Suprapubic skin (tissue), 4 donors: Measurements from ENCODE around the gene LRP11. TPM values are rescaled to one million over a fixed set of nuclear protein-coding genes. Genes with fewer than 3 reads are reported as not detected.
"Not testable (repeated sequence)": the region's sequence is repeated elsewhere in the genome, so short reads cannot be mapped to it uniquely, and the experiment has no call there.

Experiments
- DNase-seq, 2 donors: peaks; one replicate each; pipeline ENCODE4 v3.0.0-alpha.2; 2019; ENCODE audit warnings: low spot score in 2 of 2
- H3K27ac ChIP-seq: fragments of 200-600 bp; sonication (generic); one replicate; pipeline ENCODE4 v1.5.1; 2019
- H3K27me3 ChIP-seq: fragments of 200-600 bp; sonication (generic); one replicate; pipeline ENCODE4 v1.5.1; 2019
- H3K36me3 ChIP-seq: fragments of 200-600 bp; sonication (generic); one replicate; pipeline ENCODE4 v1.5.1; 2019
- H3K4me1 ChIP-seq: fragments of 200-600 bp; sonication (generic); one replicate; pipeline ENCODE4 v1.5.1; 2019
- H3K4me3 ChIP-seq: fragments of 200-600 bp; sonication (generic); one replicate; pipeline ENCODE4 v1.5.1; 2019; ENCODE audit warnings: mild to moderate bottlenecking
- H3K9me3 ChIP-seq: fragments of 200-600 bp; sonication (generic); one replicate; pipeline ENCODE4 v1.5.1; 2019
- CTCF ChIP-seq, 2 donors: fragments of 200-600 bp in 1 of 2; fragments of 450-650 bp in 1 of 2; sonication (generic) in 1 of 2; IDR thresholded peaks; one replicate each; pipeline ENCODE4 v1.5.1; 2016 to 2019; ENCODE audit warnings: antibody characterized with exemption in 2 of 2, mild to moderate bottlenecking in 1 of 2, moderate library complexity in 1 of 2
- EP300 ChIP-seq: sonication (generic); formaldehyde crosslinking; IDR thresholded peaks from one replicate; pipeline ENCODE4 v1.6.1; 2017; ENCODE audit warnings: antibody characterized with exemption
- POLR2A ChIP-seq, 2 donors: fragments of 450-650 bp; IDR thresholded peaks; one replicate each; pipeline ENCODE4 v1.6.1; 2017; ENCODE audit warnings: antibody characterized with exemption in 2 of 2, mild to moderate bottlenecking in 2 of 2, moderate library complexity in 2 of 2
- POLR2AphosphoS5 ChIP-seq, 3 donors: sonication (generic); formaldehyde crosslinking; IDR thresholded peaks; one replicate each; pipeline ENCODE4 v1.6.1; 2017; ENCODE audit warnings: antibody characterized with exemption in 3 of 3
- WGBS: methylation state at CpG from one replicate; pipeline ENCODE4 v1.1.5; 2018; 5-methylcytosine and 5-hydroxymethylcytosine counted together
- total RNA-seq, 4 donors: library from RNA; depleted of rRNA; stranded (reverse); fragments of >200 nt; gene quantifications; one replicate each; pipeline ENCODE4 v1.1.0, GENCODE V29; 2016

Gene LRP11
- total RNA-seq, 4 donors from 2014 or later: 43.6 to 77.2 (median 68.4) TPM

- DNase-seq: no peak
- no peaks in the 10 kb centered on the region for H3K9me3 ChIP-seq
- TF ChIP-seq POLR2AphosphoS5 (IDR thresholded peaks at IDR 0.05) (no peak), CTCF (IDR thresholded peaks at IDR 0.05) (no peak), EP300 (no peak), POLR2A (IDR thresholded peaks at IDR 0.05) (no peak)
- WGBS: 93% methylated on average over 2 of the region's 2 CpGs
- H3K27me3 ChIP-seq: no peaks in the 10 kb centered on the region
- H3K4me1 ChIP-seq: peaks cover 42% of the 10 kb centered on the region
- peaks cover 9% of the 10 kb centered on the region for H3K36me3 ChIP-seq
- H3K4me3 ChIP-seq: no peak overlapping the region
- no peak overlapping the region for H3K27ac ChIP-seq
Observed at GRCh38 chr6:149844480-149844879, 19.7 kb downstream of the LRP11 start.

DNA sequence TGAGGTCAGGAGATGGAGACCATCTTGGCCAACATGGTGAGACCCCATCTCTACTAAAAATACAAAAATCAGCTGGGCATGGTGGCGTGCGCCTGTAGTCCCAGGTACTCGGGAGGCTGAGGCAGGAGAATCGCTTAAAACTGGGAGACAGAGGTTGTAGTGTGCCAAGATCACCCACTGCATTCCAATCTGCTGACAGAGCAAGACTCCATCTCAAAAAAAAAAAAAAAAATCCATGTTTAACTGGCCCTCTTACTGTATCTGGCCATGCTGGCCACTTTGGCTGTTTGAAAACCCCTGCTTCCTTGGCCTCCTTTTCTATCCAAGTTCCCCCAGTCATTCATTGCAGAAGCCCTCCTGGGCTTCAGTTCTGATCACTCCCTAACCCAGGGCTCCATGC lies 20.1 kb downstream of the LRP11 start:
- H3K36me3 ChIP-seq, H3K9me3 ChIP-seq, H3K27ac ChIP-seq, H3K27me3 ChIP-seq, DNase-seq, H3K4me3 ChIP-seq: not testable (repeated sequence)
- peaks cover 42% of the 10 kb centered on the region for H3K4me1 ChIP-seq
- WGBS: 81% methylated on average over 4 of the region's 4 CpGs

- H3K9me3 ChIP-seq: no peaks in the 10 kb centered on the region
- no peaks in the 10 kb centered on the region for H3K27me3 ChIP-seq
- H3K4me1 ChIP-seq: peaks cover 39% of the 10 kb centered on the region
- TF ChIP-seq CTCF (IDR thresholded peaks at IDR 0.05) (no peak), POLR2A (IDR thresholded peaks at IDR 0.05) (no peak), POLR2AphosphoS5 (IDR thresholded peaks at IDR 0.05) (no peak), EP300 (no peak)
- peak in 1 of 2 donors; percentile 60 for DNase-seq
- H3K4me3 ChIP-seq: no peak overlapping the region
- H3K36me3 ChIP-seq: peaks cover 9% of the 10 kb centered on the region
- no peak overlapping the region for H3K27ac ChIP-seq
- WGBS: 78% methylated on average over 10 of the region's 10 CpGs
Observed at GRCh38 chr6:149843051-149843633, 21.0 kb downstream of the LRP11 start.

DNA sequence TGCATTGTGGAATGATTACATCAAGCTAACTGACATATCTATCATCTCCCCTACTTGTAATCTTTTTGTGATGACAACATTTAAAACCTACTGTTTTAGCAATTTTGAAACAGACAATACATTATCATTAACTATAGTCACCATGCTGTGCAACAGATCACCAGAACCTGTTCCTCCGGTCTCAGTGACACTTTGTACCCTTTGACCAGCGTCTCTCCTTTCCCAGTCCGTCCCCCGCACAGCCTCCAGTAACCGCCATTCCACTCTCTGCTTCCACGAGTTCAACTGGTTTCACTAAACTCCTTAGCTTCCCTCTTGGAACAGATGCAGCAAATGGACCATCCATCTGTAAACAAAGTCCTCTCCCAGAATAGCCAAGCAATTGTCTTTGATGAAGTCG lies 21.8 kb downstream of the LRP11 start:
- H3K4me1 ChIP-seq: peaks cover 31% of the 10 kb centered on the region
- no peak for TF ChIP-seq POLR2AphosphoS5 (IDR thresholded peaks at IDR 0.05)
- no peaks in the 10 kb centered on the region for H3K27me3 ChIP-seq
- no peaks in the 10 kb centered on the region for H3K9me3 ChIP-seq
- no peak overlapping the region for H3K27ac ChIP-seq
- peak in 1 of 2 donors; percentile 8 for DNase-seq
- no peak overlapping the region for H3K4me3 ChIP-seq
- 92% methylated on average over 7 of the region's 7 CpGs for WGBS
- peaks cover 11% of the 10 kb centered on the region for H3K36me3 ChIP-seq

DNA sequence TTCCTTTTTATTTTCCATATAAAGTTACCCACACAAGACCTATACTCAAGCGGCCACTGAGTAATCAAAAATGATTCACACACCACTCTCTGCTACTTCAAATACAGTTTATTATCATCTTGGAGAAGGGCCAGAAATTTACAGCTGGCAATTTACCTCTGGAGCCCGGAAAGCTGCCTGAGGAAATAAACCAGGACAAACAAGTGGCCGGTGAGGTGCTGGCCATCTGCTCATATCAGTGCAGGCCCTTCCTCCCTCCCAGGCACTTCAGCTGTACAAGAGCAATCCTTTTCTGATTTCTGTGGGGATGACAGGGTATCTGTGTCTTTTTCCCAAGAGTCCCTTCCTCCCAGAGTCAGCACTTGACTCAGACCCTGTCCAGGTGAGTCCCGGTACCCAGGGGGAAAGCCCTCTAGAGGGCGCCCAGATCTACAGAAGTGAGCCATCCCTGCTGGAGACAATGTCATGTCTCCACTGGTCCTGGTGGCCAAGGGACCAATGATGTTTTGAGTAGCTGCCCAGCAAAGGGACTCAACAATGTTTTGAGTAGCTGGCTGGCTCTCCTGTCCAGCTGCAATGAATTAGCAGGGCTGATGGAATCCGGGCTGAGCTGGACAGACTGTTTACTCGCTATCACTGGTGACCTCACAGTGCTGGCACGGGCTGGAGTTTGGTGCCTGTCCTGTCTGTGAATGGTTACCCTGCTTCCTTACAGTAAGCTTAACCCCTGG lies 23.6 kb downstream of the LRP11 start:
- H3K4me1 ChIP-seq: peaks cover 13% of the 10 kb centered on the region
- peak; percentile 90 to 92 for DNase-seq
- H3K27ac ChIP-seq: no peak overlapping the region
- WGBS: 62% methylated on average over 8 of the region's 8 CpGs
- TF ChIP-seq EP300: no peak
- TF ChIP-seq POLR2AphosphoS5 (IDR thresholded peaks at IDR 0.05): no peak
- TF ChIP-seq POLR2A (IDR thresholded peaks at IDR 0.05): no peak
- peak; percentile 20 to 48 for TF ChIP-seq CTCF (IDR thresholded peaks at IDR 0.05)
- H3K36me3 ChIP-seq: peaks cover 26% of the 10 kb centered on the region
- no peaks in the 10 kb centered on the region for H3K9me3 ChIP-seq
- no peaks in the 10 kb centered on the region for H3K27me3 ChIP-seq
- H3K4me3 ChIP-seq: no peak overlapping the region

- H3K4me1 ChIP-seq: no peaks in the 10 kb centered on the region
- no peaks in the 10 kb centered on the region for H3K9me3 ChIP-seq
- no peak for DNase-seq
- H3K27me3 ChIP-seq: no peaks in the 10 kb centered on the region
- peaks cover 29% of the 10 kb centered on the region for H3K36me3 ChIP-seq
- TF ChIP-seq POLR2A (IDR thresholded peaks at IDR 0.05): no peak
- TF ChIP-seq CTCF (IDR thresholded peaks at IDR 0.05): peak; percentile 89 to 95
- H3K4me3 ChIP-seq: no peak overlapping the region
- H3K27ac ChIP-seq: no peak overlapping the region
- 44% methylated on average over 5 of the region's 5 CpGs for WGBS
Observed at GRCh38 chr6:149834513-149835481, 29.4 kb downstream of the LRP11 start.
